Mucosa of descending colon (tissue), 3 donors: ENCODE results near the gene GAS2. TPM values are rescaled to one million over a fixed set of nuclear protein-coding genes. Genes with fewer than 3 reads are reported as not detected.

Experiments used
- ATAC-seq: fragments of 200-7000 bp; cut with Tn5 transposase; one replicate; pipeline ENCODE4 v1.9.1; 2020; ENCODE audit warnings: mild to moderate bottlenecking, moderate library complexity
- DNase-seq, 3 donors: peaks; one replicate each; pipeline ENCODE4 v3.0.0-alpha.2; 2020
- H3K36me3 ChIP-seq: fragments of 200-600 bp; one replicate; pipeline ENCODE4 v1.8.0; 2021; ENCODE audit warnings: low read depth, mild to moderate bottlenecking
- H3K4me1 ChIP-seq: fragments of 200-600 bp; one replicate; pipeline ENCODE4 v1.8.0; 2021; ENCODE audit warnings: low read depth, mild to moderate bottlenecking
- H3K4me3 ChIP-seq: fragments of 200-600 bp; one replicate; pipeline ENCODE4 v1.8.0; 2021; ENCODE audit warnings: mild to moderate bottlenecking
- H3K9me3 ChIP-seq: fragments of 200-600 bp; one replicate; pipeline ENCODE4 v1.8.0; 2021; ENCODE audit warnings: mild to moderate bottlenecking
- intact Hi-C, 2 donors: fragments of 100-400 bp; cut with DNase I in 1 of 2; cut with micrococcal nuclease in 1 of 2; formaldehyde crosslinking; loops; one replicate each; pipeline versions ENCODE4 v1.11.0 to v1.11.1; 2022; cut with DNase I, micrococcal nuclease
- total RNA-seq, 3 donors: library from RNA; stranded (reverse); fragmentation: NEBNext Ultra II Directional in 2 of 3; extraction: Animal tissue kit (Norgen Biotek cat#: 25700) in 2 of 3; gene quantifications; one replicate each; pipeline versions ENCODE4 v1.2.1 to v1.2.4, GENCODE V29; 2021 to 2023
- TF ChIP-seq, protein P1 (sequence below): fragments of 200-600 bp; IDR thresholded peaks from one replicate; pipeline ENCODE4 v1.8.0; 2022; ENCODE audit warnings: antibody characterized with exemption, mild to moderate bottlenecking
- donor health status: DM: no; HTN: no; CAD: no; lungs with moderate emphysema.
- donor health status: DM: no; HTN: no; CAD: no.
- donor health status: DM: no; HTN: yes; CAD: no.

GAS2 gene
- total RNA-seq, 3 donors from 2014 or later = 2.0 to 2.8 (median 2.5) TPM

DNA sequence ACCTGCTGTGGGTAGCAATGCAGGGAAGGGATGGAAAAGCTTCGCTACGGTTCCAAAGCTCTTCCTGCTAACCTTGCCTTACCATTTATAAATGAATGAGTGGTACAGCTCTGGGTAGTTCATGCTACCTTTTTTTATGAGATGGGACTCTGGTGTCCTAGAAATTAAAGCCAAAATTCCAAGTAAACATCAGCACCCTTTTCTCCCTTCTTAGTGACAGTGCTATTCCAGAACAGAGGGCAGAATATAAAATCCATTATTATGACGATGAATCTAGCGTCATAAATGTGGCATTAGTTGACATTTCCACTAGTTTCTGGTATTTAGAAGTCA lies 163.6 kb downstream of the GAS2 start:
- DNase-seq (no peak), ATAC-seq (no peak)
- TF ChIP-seq, protein P1, sequence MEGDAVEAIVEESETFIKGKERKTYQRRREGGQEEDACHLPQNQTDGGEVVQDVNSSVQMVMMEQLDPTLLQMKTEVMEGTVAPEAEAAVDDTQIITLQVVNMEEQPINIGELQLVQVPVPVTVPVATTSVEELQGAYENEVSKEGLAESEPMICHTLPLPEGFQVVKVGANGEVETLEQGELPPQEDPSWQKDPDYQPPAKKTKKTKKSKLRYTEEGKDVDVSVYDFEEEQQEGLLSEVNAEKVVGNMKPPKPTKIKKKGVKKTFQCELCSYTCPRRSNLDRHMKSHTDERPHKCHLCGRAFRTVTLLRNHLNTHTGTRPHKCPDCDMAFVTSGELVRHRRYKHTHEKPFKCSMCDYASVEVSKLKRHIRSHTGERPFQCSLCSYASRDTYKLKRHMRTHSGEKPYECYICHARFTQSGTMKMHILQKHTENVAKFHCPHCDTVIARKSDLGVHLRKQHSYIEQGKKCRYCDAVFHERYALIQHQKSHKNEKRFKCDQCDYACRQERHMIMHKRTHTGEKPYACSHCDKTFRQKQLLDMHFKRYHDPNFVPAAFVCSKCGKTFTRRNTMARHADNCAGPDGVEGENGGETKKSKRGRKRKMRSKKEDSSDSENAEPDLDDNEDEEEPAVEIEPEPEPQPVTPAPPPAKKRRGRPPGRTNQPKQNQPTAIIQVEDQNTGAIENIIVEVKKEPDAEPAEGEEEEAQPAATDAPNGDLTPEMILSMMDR = no peak
- Histone ChIP-seq H3K4me3 (peak overlapping the region; percentile 73), H3K9me3 (no peaks in the 10 kb centered on the region), H3K4me1 (no peaks in the 10 kb centered on the region), H3K36me3 (no peaks in the 10 kb centered on the region)
- intact Hi-C loops = no loop called here

DNA sequence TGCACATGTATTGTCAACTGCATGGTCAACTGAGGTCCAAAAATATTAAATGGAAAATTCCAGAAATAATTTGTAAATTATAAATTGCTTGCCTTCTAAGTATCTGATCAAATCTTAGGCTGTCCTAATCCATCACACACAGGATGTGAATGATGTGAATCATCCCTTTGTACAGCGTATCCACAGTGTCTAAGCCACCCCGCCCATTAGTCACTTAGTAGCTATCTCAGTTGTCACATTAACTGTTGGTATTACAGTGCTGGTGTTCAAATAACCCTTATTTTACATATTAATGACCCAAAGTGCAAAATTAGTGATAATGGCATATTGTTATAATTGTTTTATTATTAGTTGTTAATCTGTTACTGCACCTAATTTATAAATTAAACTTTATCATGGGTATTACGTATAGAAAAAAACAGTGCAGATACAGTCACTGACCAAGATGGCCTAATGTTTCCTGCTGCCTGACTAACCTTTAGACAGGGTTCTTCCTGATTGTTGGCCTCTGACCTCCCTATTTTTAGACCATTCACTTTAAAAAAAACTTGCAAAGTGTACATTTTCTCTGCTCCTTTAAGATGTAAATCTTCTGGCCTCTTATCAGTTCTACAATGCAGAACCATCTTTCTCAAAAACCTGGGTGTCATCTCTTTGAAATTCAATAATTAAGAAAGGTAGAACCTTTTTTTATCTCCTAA lies 166.1 kb downstream of the GAS2 start:
- TF ChIP-seq, protein P1 = no peak
- no peaks in the 10 kb centered on the region for H3K9me3 ChIP-seq
- H3K4me3 ChIP-seq = no peak overlapping the region
- H3K4me1 ChIP-seq = no peaks in the 10 kb centered on the region
- intact Hi-C loops = no loop called here
- no peak for DNase-seq
- no peak for ATAC-seq
- H3K36me3 ChIP-seq = no peaks in the 10 kb centered on the region

DNA sequence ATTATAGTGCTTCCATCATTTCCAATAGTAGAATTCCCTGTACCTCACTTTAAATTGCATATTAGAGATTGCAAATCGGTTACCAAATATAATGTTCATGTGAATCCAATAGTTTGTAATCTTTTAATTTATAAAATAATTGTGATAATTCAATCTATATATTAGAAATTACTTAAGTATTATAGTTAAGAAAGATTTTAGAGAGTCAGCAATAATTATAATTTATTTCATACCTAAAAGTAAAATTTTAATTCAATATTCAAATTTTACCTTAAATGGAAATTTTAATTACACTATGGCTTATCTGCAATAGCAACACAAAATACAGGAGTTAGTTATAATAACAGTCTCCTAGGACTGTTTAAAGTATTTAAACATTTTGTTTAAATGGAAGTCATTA lies 180.3 kb downstream of the GAS2 start:
- DNase-seq (no peak), ATAC-seq (no peak)
- Histone ChIP-seq H3K4me1 (no peaks in the 10 kb centered on the region), H3K36me3 (no peaks in the 10 kb centered on the region), H3K9me3 (no peaks in the 10 kb centered on the region), H3K4me3 (no peak overlapping the region)
- TF ChIP-seq, protein P1 = no peak
- intact Hi-C loops = no loop called here

DNA sequence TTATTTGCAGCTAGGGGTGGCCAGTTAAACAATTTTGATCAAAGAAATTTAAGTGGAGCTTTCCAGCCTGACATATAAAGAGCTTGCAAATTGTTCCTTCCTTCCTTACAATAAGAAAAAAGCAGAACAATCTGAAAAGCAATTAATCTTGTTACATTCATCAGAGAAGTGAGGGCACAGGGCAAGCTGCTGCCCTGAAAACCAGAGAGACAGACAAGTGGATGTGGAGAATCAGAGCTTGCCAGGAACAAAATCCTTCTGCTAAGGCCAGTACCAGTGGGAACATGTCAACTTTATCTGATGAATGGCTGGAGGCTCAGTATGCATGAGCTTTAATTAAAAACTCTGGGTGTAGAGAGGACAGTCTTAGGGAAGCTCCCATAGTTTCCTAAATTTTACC lies 185.1 kb downstream of the GAS2 start:
- ATAC-seq = no peak
- intact Hi-C loops = no loop called here
- no peak for DNase-seq
- peaks cover 4% of the 10 kb centered on the region for H3K9me3 ChIP-seq
- H3K4me3 ChIP-seq = no peak overlapping the region
- no peaks in the 10 kb centered on the region for H3K36me3 ChIP-seq
- no peaks in the 10 kb centered on the region for H3K4me1 ChIP-seq
- TF ChIP-seq, protein P1 = no peak

DNA sequence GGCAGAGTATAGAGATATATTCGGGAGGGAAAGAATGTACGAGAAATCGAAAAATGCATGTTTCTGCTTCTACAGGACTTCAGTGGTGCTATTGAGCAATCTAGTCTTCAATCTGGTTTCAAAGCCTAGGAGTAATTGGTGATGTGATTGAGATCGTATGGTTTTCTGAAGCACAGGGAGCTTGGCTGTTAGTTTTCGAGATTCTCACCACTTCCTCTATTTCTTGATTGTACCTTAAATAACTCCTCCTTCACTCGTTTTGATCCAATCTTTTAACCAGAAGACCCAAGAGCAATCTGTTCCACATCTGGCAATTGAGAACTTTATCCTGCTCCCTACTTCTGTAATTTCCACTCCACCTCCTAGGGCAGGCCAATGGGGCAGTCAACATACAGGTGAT lies 193.3 kb downstream of the GAS2 start:
- TF ChIP-seq, protein P1 = no peak
- DNase-seq (no peak), ATAC-seq (no peak)
- no peaks in the 10 kb centered on the region for H3K4me1 ChIP-seq
- intact Hi-C loops = no loop called here
- H3K36me3 ChIP-seq = no peaks in the 10 kb centered on the region
- no peaks in the 10 kb centered on the region for H3K9me3 ChIP-seq
- no peak overlapping the region for H3K4me3 ChIP-seq

DNA sequence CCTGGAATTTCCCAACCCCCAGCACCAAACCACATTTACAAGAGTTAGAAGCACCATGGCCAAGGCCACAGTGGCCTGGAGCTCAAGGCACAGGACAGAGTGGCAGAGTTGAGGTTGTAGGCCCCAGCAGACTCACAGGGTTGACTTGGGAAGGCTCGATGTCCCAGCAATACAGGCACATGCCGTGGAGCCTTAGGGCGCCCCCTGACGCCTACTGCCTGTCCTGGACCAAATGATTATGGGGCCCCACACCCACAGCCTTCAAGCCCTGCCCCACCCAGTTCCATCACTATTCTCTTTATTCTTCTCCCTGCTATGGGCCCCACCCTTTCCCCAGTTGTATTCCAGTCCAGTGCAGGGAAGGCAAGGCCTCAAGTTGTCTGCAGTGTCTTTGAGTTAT lies 193.8 kb downstream of the GAS2 start, which contains the start of gene CCDC179:
Gene CCDC179 (minus strand): TSS at position 234 of the 400 bp plus-strand sequence. CDS start 53 bp downstream, at position 181.
- ATAC-seq (no peak), DNase-seq (no peak)
- intact Hi-C loops = no loop called here
- no peaks in the 10 kb centered on the region for H3K36me3 ChIP-seq
- H3K4me1 ChIP-seq = no peaks in the 10 kb centered on the region
- H3K9me3 ChIP-seq = no peaks in the 10 kb centered on the region
- no peak within 1 kb of the TSS for H3K4me3 ChIP-seq
- TF ChIP-seq, protein P1 = no peak
